Upper lobe of left lung (tissue), 6 donors: Measurements from ENCODE around the gene COL6A1. TPM values are rescaled to one million over a fixed set of nuclear protein-coding genes. Genes with fewer than 3 reads are reported as not detected.

Experiments used
- ATAC-seq, 2 donors: fragments of 200-7000 bp; cut with Tn5 transposase; one replicate each; pipeline ENCODE4 v1.9.1; 2022; ENCODE audit warnings: mild to moderate bottlenecking in 2 of 2, moderate library complexity in 2 of 2; ENCODE audit not compliant: low FRiP score in 2 of 2
- DNase-seq, 2 donors: peaks; one replicate each; pipeline ENCODE4 v3.0.0-alpha.2; 2019 to 2020
- H3K27ac ChIP-seq, 4 donors: fragments of 200-600 bp; sonication (generic); one replicate each; pipeline ENCODE4 v1.5.1; 2016 to 2019
- H3K27me3 ChIP-seq, 4 donors: fragments of 200-600 bp; sonication (generic); one replicate each; pipeline ENCODE4 v1.5.1; 2017 to 2019
- H3K36me3 ChIP-seq, 4 donors: fragments of 200-600 bp; sonication (generic); one replicate each; pipeline ENCODE4 v1.5.1; 2016 to 2019
- H3K4me1 ChIP-seq, 4 donors: fragments of 200-600 bp; sonication (generic); one replicate each; pipeline ENCODE4 v1.5.1; 2018 to 2019
- H3K4me3 ChIP-seq, 4 donors: fragments of 200-600 bp; sonication (generic); one replicate each; pipeline ENCODE4 v1.5.1; 2017 to 2019; ENCODE audit warnings: mild to moderate bottlenecking in 2 of 4, moderate library complexity in 1 of 4
- H3K9me3 ChIP-seq, 4 donors: fragments of 200-600 bp; sonication (generic); one replicate each; pipeline ENCODE4 v1.5.1; 2018 to 2019
- EP300 ChIP-seq, 4 donors: sonication (generic); formaldehyde crosslinking; IDR thresholded peaks; one replicate each; pipeline ENCODE4 v1.5.1; 2017; ENCODE audit warnings: antibody characterized with exemption in 4 of 4, control low read depth in 2 of 4
- POLR2A ChIP-seq, 4 donors: fragments of 450-650 bp; IDR thresholded peaks; one replicate each; pipeline ENCODE4 v1.5.1; 2016 to 2017; ENCODE audit warnings: antibody characterized with exemption in 4 of 4, mild to moderate bottlenecking in 2 of 4
- POLR2AphosphoS5 ChIP-seq, 2 donors: sonication (generic); formaldehyde crosslinking; IDR thresholded peaks; one replicate each; pipeline ENCODE4 v1.5.1; 2017; ENCODE audit warnings: antibody characterized with exemption in 2 of 2
- WGBS, 2 donors: methylation state at CpG; one replicate each; pipeline ENCODE4 v1.1.5; 2017 to 2018; 5-methylcytosine and 5-hydroxymethylcytosine counted together
- total RNA-seq, 6 donors: library from RNA; depleted of rRNA in 4 of 6; stranded (reverse); fragments of >200 nt in 4 of 6; gene quantifications; one replicate each; pipeline versions ENCODE4 v1.1.0 to v1.2.1, GENCODE V29; 2016 to 2021
- TF ChIP-seq, protein P1 (sequence below), 6 experiments: fragments of 450-650 bp in 4 of 6; fragments of 200-600 bp in 2 of 6; sonication (generic) in 2 of 6; IDR thresholded peaks; one replicate each; pipeline ENCODE4 v1.5.1; 2016 to 2019; ENCODE audit warnings: antibody characterized with exemption in 6 of 6
- donor health status: DM: no; HTN: no; CAD: no; lungs with moderate emphysema.
- donor health status: DM: no; HTN: yes; CAD: no; lungs with severe emphysema.

Gene COL6A1
- total RNA-seq, 6 donors from 2014 or later = 61.9 to 351 (median 205) TPM

- Histone ChIP-seq H3K36me3 (peaks cover 0 to 64% (median 27%) of the 10 kb centered on the region in 4 donors), H3K4me1 (no peaks in the 10 kb centered on the region), H3K4me3 (no peak overlapping the region), H3K27ac (no peak overlapping the region), H3K27me3 (no peaks in the 10 kb centered on the region), H3K9me3 (no peaks in the 10 kb centered on the region)
- 85 to 87% methylated on average over 20 to 23 of the region's 36 CpGs for WGBS, 2 donors
- peak in 1 of 2 donors; percentile 56 for DNase-seq
- ATAC-seq = no peak
- no peak for TF ChIP-seq POLR2AphosphoS5 (IDR thresholded peaks at IDR 0.05)
- TF ChIP-seq, protein P1, sequence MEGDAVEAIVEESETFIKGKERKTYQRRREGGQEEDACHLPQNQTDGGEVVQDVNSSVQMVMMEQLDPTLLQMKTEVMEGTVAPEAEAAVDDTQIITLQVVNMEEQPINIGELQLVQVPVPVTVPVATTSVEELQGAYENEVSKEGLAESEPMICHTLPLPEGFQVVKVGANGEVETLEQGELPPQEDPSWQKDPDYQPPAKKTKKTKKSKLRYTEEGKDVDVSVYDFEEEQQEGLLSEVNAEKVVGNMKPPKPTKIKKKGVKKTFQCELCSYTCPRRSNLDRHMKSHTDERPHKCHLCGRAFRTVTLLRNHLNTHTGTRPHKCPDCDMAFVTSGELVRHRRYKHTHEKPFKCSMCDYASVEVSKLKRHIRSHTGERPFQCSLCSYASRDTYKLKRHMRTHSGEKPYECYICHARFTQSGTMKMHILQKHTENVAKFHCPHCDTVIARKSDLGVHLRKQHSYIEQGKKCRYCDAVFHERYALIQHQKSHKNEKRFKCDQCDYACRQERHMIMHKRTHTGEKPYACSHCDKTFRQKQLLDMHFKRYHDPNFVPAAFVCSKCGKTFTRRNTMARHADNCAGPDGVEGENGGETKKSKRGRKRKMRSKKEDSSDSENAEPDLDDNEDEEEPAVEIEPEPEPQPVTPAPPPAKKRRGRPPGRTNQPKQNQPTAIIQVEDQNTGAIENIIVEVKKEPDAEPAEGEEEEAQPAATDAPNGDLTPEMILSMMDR (IDR thresholded peaks at IDR 0.05) = no peak
- TF ChIP-seq POLR2A (IDR thresholded peaks at IDR 0.05) = no peak
- no peak for TF ChIP-seq EP300 (IDR thresholded peaks at IDR 0.05)
These were observed 7.1 kb downstream of the COL6A1 start for GRCh38 chr21:45988366-45989347.

- H3K27ac ChIP-seq = no peak overlapping the region
- no peaks in the 10 kb centered on the region for H3K27me3 ChIP-seq
- no peaks in the 10 kb centered on the region for H3K4me1 ChIP-seq
- H3K36me3 ChIP-seq = peaks cover 0 to 67% (median 30%) of the 10 kb centered on the region in 4 donors
- DNase-seq (peak in 1 of 2 donors; percentile 64), ATAC-seq (no peak)
- H3K9me3 ChIP-seq = no peaks in the 10 kb centered on the region
- 94% methylated on average over 12 to 32 of the region's 32 CpGs for WGBS, 2 donors
- TF ChIP-seq POLR2A (IDR thresholded peaks at IDR 0.05) = no peak
- TF ChIP-seq, protein P1 (IDR thresholded peaks at IDR 0.05) = no peak
- no peak for TF ChIP-seq EP300 (IDR thresholded peaks at IDR 0.05)
- TF ChIP-seq POLR2AphosphoS5 (IDR thresholded peaks at IDR 0.05) = no peak
- no peak overlapping the region for H3K4me3 ChIP-seq
These were observed 7.9 kb downstream of the COL6A1 start for GRCh38 chr21:45989355-45990048.

DNA sequence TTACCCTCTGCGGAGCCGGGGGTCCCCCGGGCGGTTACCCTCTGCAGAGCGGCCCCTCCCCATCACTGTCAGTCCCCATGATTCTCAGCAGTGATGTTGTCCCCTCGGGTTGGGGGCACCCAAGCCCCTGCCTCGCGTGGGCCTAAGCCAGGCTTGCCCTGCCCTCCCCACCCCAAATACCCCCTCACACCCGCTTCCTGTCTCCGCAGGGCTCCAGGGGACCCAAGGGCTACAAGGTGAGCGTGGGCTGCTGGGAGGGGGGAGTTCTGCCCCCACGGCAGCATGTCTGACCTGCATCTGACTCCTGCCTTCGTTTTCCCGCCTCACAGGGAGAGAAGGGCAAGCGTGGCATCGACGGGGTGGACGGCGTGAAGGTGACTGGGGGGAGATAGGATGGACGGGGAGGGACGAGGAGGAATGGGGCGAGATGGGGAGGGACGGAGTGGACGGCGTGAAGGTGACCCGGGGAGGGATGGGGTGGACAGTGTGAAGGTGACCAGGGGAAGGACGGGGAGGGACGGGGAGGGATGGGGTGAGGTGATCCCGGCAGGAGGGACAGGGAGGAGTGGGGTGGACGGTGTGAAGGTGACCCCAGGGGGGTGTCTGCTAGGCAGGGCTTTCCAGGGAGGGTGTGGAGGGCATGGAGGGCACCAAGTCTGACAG lies 8.6 kb downstream of the COL6A1 start:
- peaks cover 0 to 72% (median 30%) of the 10 kb centered on the region in 4 donors for H3K36me3 ChIP-seq
- no peaks in the 10 kb centered on the region for H3K9me3 ChIP-seq
- no peak overlapping the region for H3K4me3 ChIP-seq
- no peak overlapping the region for H3K27ac ChIP-seq
- ATAC-seq (no peak), DNase-seq (peak in 1 of 2 donors; percentile 72)
- H3K27me3 ChIP-seq = no peaks in the 10 kb centered on the region
- H3K4me1 ChIP-seq = no peaks in the 10 kb centered on the region
- 87 to 94% methylated on average over 21 to 29 of the region's 30 CpGs for WGBS, 2 donors
- no peak for TF ChIP-seq EP300 (IDR thresholded peaks at IDR 0.05)
- TF ChIP-seq POLR2A (IDR thresholded peaks at IDR 0.05) = no peak
- no peak for TF ChIP-seq POLR2AphosphoS5 (IDR thresholded peaks at IDR 0.05)
- TF ChIP-seq, protein P1 (IDR thresholded peaks at IDR 0.05) = no peak

- no peak for TF ChIP-seq POLR2A (IDR thresholded peaks at IDR 0.05)
- TF ChIP-seq POLR2AphosphoS5 (IDR thresholded peaks at IDR 0.05) = no peak
- TF ChIP-seq, protein P1 (IDR thresholded peaks at IDR 0.05) = no peak
- H3K4me1 ChIP-seq = no peaks in the 10 kb centered on the region
- ATAC-seq (no peak), DNase-seq (peak in 1 of 2 donors; percentile 77)
- peak overlapping the region in 1 of 4 donors; percentile 27 for H3K27ac ChIP-seq
- 81 to 86% methylated on average over 37 to 42 of the region's 45 CpGs for WGBS, 2 donors
- H3K9me3 ChIP-seq = no peaks in the 10 kb centered on the region
- no peak overlapping the region for H3K4me3 ChIP-seq
- H3K27me3 ChIP-seq = no peaks in the 10 kb centered on the region
- peaks cover 0 to 67% (median 26%) of the 10 kb centered on the region in 4 donors for H3K36me3 ChIP-seq
These were observed 9.4 kb downstream of the COL6A1 start for GRCh38 chr21:45990741-45991605.
